Stimulated activated CD4-positive, alpha-beta T cell treated with anti-CD3 and anti-CD28 coated beads, Interleukin-15, amount 100 ng/mL, for 24 hours (primary cell): ENCODE measurements around the gene LMBRD1.

Source experiments
- DNase-seq: peaks from one replicate; pipeline ENCODE4 v3.0.0-alpha.2; 2020

Gene LMBRD1

GRCh38 chr6:69630767-69631166 lies 166.0 kb downstream of the LMBRD1 start:
- DNase-seq, result no peak

GRCh38 chr6:69627625-69628024 lies 169.2 kb downstream of the LMBRD1 start:
- DNase-seq, result no peak

- DNase-seq, result no peak
Measured at GRCh38 chr6:69624944-69625343, 171.9 kb downstream of the LMBRD1 start.
